ENCODE measurements around the gene TRMT10A.

GRCh38 chr4:99593781-99594641, 30.2 kb upstream of the TRMT10A start:
- no peak for TF ChIP-seq CTCF (IDR thresholded peaks at IDR 0.05)
- no peak for TF ChIP-seq POLR2A (IDR thresholded peaks at IDR 0.05)
- TF ChIP-seq POLR2AphosphoS5 (IDR thresholded peaks at IDR 0.05): no peak

All from stomach (tissue), 4 donors.